ENCODE results near the gene KRT73. TPM values are rescaled to one million over a fixed set of nuclear protein-coding genes. Genes with fewer than 3 reads are reported as not detected.

KRT73 gene
- total RNA-seq, 2 experiments from 2014 or later = 67.2 to 69.7 TPM

DNA sequence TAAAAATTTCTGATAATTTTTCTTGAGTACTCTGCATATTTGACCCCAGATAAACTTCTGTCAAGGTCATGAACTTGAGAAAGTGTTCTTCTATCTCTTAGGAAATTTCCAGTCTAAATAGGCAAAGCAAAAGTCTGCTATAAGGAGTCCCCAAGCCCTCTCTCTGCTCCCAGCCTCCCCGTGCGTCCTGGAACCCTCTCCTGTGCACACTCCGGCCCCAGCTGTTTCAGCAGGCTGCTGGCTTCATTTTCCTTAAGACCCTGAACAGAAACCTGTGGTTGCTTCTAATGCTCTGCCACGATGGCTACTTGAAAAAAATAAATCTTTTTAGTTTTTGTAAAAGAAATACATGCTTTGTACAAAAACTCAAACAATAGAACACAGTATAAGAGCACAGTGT is 18.9 kb upstream of the KRT73 start:
- peak overlapping the region; percentile 12 for H3K27ac Mint-ChIP-seq

DNA sequence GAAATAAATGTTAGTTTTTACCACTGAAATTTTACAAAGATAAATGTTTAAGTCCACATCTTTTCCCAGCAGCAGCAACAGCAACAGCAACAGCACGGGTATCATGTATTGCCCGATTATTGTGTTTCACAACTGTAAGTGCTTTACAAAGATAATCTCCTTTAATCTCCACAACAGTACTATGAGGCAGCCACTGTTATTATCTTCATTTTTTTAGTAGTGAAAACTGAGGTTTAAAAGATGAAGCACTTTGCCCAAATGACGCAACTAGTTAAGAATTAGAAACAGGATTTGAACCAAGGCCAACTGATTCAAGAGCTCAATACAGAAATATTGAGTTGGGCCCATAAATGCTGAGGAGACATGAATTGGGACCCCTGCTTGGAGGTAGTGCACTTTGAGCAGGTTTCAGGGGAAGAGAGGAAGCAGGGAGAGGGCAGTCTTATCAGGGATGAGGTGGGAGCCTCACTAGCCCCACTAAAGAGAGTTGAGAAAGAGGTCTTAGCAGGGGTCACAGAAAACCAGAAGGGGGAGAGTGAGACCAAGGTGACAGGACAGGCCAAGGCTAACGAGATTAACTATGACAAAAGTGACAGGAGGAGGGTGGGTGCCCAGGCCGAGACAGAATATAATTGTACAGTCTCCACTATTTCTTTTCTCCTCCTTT is 18.4 kb upstream of the KRT73 start:
- ChIA-PET POLR2A (interaction anchor here (0.6 kb wide), 1 partner anchor 32 kb away, joined by 3 read pairs; no protein-coding TSS in a partner anchor), CTCF (no interaction called here)
- Histone ChIP-seq H3K4me3 (ENCODE audit: low read length) (no peak overlapping the region), H3K27me3 (ENCODE audit: control insufficient read depth in 1 of 2, insufficient read depth in 2 of 2, low read length in 2 of 2) (no peaks in the 10 kb centered on the region), H3K9me3 (ENCODE audit: control insufficient read depth in 1 of 2, insufficient read depth in 1 of 2, low read length in 2 of 2) (no peaks in the 10 kb centered on the region), H3K4me1 (ENCODE audit: insufficient read depth, low read length) (peaks cover 34% of the 10 kb centered on the region), H3K27ac (ENCODE audit: low read depth in 1 of 2, low read length in 2 of 2) (no peak overlapping the region), H3K36me3 (ENCODE audit: insufficient read depth, low read length) (no peaks in the 10 kb centered on the region)
- Mint-ChIP-seq H3K4me1 (ENCODE audit: low read depth) (peaks cover 53% of the 10 kb centered on the region), H3K4me3 (no peak overlapping the region), H3K9me3 (no peaks in the 10 kb centered on the region), H3K36me3 (ENCODE audit: low read depth) (no peaks in the 10 kb centered on the region), H3K27ac (no peak overlapping the region), H3K27me3 (no peaks in the 10 kb centered on the region)
- ATAC-seq (ENCODE audit: poor library complexity) (no peak), DNase-seq (no peak)
- TF ChIP-seq, protein P1, sequence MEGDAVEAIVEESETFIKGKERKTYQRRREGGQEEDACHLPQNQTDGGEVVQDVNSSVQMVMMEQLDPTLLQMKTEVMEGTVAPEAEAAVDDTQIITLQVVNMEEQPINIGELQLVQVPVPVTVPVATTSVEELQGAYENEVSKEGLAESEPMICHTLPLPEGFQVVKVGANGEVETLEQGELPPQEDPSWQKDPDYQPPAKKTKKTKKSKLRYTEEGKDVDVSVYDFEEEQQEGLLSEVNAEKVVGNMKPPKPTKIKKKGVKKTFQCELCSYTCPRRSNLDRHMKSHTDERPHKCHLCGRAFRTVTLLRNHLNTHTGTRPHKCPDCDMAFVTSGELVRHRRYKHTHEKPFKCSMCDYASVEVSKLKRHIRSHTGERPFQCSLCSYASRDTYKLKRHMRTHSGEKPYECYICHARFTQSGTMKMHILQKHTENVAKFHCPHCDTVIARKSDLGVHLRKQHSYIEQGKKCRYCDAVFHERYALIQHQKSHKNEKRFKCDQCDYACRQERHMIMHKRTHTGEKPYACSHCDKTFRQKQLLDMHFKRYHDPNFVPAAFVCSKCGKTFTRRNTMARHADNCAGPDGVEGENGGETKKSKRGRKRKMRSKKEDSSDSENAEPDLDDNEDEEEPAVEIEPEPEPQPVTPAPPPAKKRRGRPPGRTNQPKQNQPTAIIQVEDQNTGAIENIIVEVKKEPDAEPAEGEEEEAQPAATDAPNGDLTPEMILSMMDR (IDR thresholded peaks at IDR 0.05) = no peak
- intact Hi-C loops (cut with DNase I, micrococcal nuclease) = no loop called here

More for the DNA sequence above, 18.9 kb upstream of the KRT73 start:
- Mint-ChIP-seq H3K27me3 (no peaks in the 10 kb centered on the region), H3K36me3 (ENCODE audit: low read depth) (no peaks in the 10 kb centered on the region), H3K4me1 (ENCODE audit: low read depth) (peaks cover 53% of the 10 kb centered on the region), H3K9me3 (no peaks in the 10 kb centered on the region), H3K4me3 (no peak overlapping the region)
- Histone ChIP-seq H3K9me3 (ENCODE audit: control insufficient read depth in 1 of 2, insufficient read depth in 1 of 2, low read length in 2 of 2) (no peaks in the 10 kb centered on the region), H3K36me3 (ENCODE audit: insufficient read depth, low read length) (no peaks in the 10 kb centered on the region), H3K27ac (ENCODE audit: low read depth in 1 of 2, low read length in 2 of 2) (no peak overlapping the region), H3K4me3 (ENCODE audit: low read length) (no peak overlapping the region), H3K27me3 (ENCODE audit: control insufficient read depth in 1 of 2, insufficient read depth in 2 of 2, low read length in 2 of 2) (no peaks in the 10 kb centered on the region), H3K4me1 (ENCODE audit: insufficient read depth, low read length) (peaks cover 32% of the 10 kb centered on the region)
- DNase-seq (no peak), ATAC-seq (ENCODE audit: poor library complexity) (no peak)
- TF ChIP-seq, protein P1 (IDR thresholded peaks at IDR 0.05) = no peak
- intact Hi-C loops (cut with DNase I, micrococcal nuclease) = no loop called here
- POLR2A ChIA-PET = no interaction called here
- CTCF ChIA-PET = no interaction called here

DNA sequence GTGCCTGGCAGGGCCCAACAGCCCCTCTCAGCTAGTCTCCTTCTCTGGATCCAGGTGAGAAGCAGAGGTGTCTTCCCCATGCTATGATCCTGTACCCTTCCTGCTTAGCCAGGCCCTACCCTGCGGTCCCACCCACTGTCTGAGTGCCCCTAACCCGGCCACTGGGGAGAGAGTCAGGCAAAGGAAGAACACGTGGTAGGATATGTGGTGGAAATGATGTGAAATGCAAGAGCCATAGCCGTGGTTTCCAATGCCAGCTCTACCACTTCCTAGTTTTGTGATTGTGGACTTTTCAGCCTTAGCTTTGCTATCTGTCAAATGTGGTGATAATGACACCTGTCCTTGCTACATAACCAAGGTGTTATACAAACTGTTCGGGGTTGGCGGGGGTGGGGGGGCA is 17.8 kb upstream of the KRT73 start:
- no peaks in the 10 kb centered on the region for H3K36me3 Mint-ChIP-seq (ENCODE audit: low read depth)
- H3K4me3 Mint-ChIP-seq = no peak overlapping the region
- H3K36me3 ChIP-seq (ENCODE audit: insufficient read depth, low read length) = no peaks in the 10 kb centered on the region
- ChIA-PET CTCF (no interaction called here), POLR2A (interaction anchor here (0.6 kb wide), 1 partner anchor 31 kb away, joined by 3 read pairs; no protein-coding TSS in a partner anchor)
- ATAC-seq (ENCODE audit: poor library complexity) (no peak), DNase-seq (peak in 1 of 14 experiments; percentile 33)
- H3K4me3 ChIP-seq (ENCODE audit: low read length) = no peak overlapping the region
- peaks cover 52% of the 10 kb centered on the region for H3K4me1 Mint-ChIP-seq (ENCODE audit: low read depth)
- intact Hi-C loops (cut with DNase I, micrococcal nuclease) = no loop called here
- H3K27me3 Mint-ChIP-seq = no peaks in the 10 kb centered on the region
- H3K27ac Mint-ChIP-seq = no peak overlapping the region
- H3K9me3 Mint-ChIP-seq = no peaks in the 10 kb centered on the region
- no peaks in the 10 kb centered on the region for H3K9me3 ChIP-seq (ENCODE audit: control insufficient read depth in 1 of 2, insufficient read depth in 1 of 2, low read length in 2 of 2)
- H3K27me3 ChIP-seq (ENCODE audit: control insufficient read depth in 1 of 2, insufficient read depth in 2 of 2, low read length in 2 of 2) = no peaks in the 10 kb centered on the region
- TF ChIP-seq, protein P1 (IDR thresholded peaks at IDR 0.05) = no peak
- peaks cover 39% of the 10 kb centered on the region for H3K4me1 ChIP-seq (ENCODE audit: insufficient read depth, low read length)
- H3K27ac ChIP-seq (ENCODE audit: low read depth in 1 of 2, low read length in 2 of 2) = no peak overlapping the region

Measured in CD4-positive, alpha-beta T cell (primary cell).